HepG2 (cell line): ENCODE results near the gene FBXW8. TPM values are rescaled to one million over a fixed set of nuclear protein-coding genes. Genes with fewer than 3 reads are reported as not detected.

Source experiments
- ATRX ChIP-seq: sonication (generic); formaldehyde crosslinking; IDR thresholded peaks from 2 replicates; pipeline ENCODE4 v1.4.0; 2020; ENCODE audit warnings: missing genetic modification reagents, borderline replicate concordance
- BATF2 ChIP-seq: sonication (generic); formaldehyde crosslinking; IDR thresholded peaks from 2 replicates; pipeline ENCODE4 v1.8.0; 2022; ENCODE audit warnings: mild to moderate bottlenecking, missing genetic modification reagents, moderate library complexity
- EEA1 ChIP-seq: sonication (generic); formaldehyde crosslinking; IDR thresholded peaks from 2 replicates; pipeline ENCODE4 v1.5.1; 2020; ENCODE audit warnings: mild to moderate bottlenecking, missing genetic modification reagents, borderline replicate concordance
- ETV5 ChIP-seq: IDR thresholded peaks from 2 replicates; pipeline ENCODE4 v1.6.1; 2018; ENCODE audit warnings: missing biosample characterization, missing genetic modification reagents, inconsistent platforms, borderline replicate concordance
- FOXC1 ChIP-seq: sonication (generic); formaldehyde crosslinking; IDR thresholded peaks from 2 replicates; pipeline ENCODE4 v1.8.0; 2022; ENCODE audit warnings: mild to moderate bottlenecking, missing genetic modification reagents, borderline replicate concordance
- GZF1 ChIP-seq: sonication (generic); formaldehyde crosslinking; IDR thresholded peaks from 2 replicates; pipeline ENCODE4 v1.5.1; 2020; ENCODE audit warnings: mild to moderate bottlenecking, missing genetic modification reagents
- HMG20B ChIP-seq: conservative IDR thresholded peaks from 2 replicates; pipeline ENCODE4 v1.6.1; 2016; ENCODE audit warnings: missing genetic modification reagents, missing compliant biosample characterization
- HNF4G ChIP-seq, 2 experiments: sonication (generic) in 1 of 2; formaldehyde crosslinking in 1 of 2; IDR thresholded peaks; 2 replicates each; pipeline versions ENCODE4 v1.4.0 to v1.6.1; 2011 to 2020; ENCODE audit warnings: borderline replicate concordance in 2 of 2, low read depth in 2 of 2, mild to moderate bottlenecking in 2 of 2, low read length in 1 of 2, missing genetic modification reagents in 1 of 2, moderate library complexity in 1 of 2
- ISL2 ChIP-seq: sonication (generic); formaldehyde crosslinking; IDR thresholded peaks from 2 replicates; pipeline ENCODE4 v1.5.0; 2020; ENCODE audit warnings: missing genetic modification reagents
- MEIS2 ChIP-seq: sonication (generic); formaldehyde crosslinking; IDR thresholded peaks from 2 replicates; pipeline ENCODE4 v1.9.0; 2021; ENCODE audit warnings: mild to moderate bottlenecking, missing genetic modification reagents
- NFAT5 ChIP-seq: sonication (generic); formaldehyde crosslinking; IDR thresholded peaks from 2 replicates; pipeline ENCODE4 v1.4.0; 2020; ENCODE audit warnings: missing genetic modification reagents
- ONECUT2 ChIP-seq: sonication (generic); formaldehyde crosslinking; IDR thresholded peaks from 2 replicates; pipeline ENCODE4 v1.4.0; 2020; ENCODE audit warnings: missing genetic modification reagents
- PRMT3 ChIP-seq: sonication (generic); formaldehyde crosslinking; IDR thresholded peaks from 2 replicates; pipeline ENCODE4 v1.8.1; 2022; ENCODE audit warnings: low read depth, mild to moderate bottlenecking, moderate library complexity, missing genetic modification reagents, borderline replicate concordance
- RAD51 ChIP-seq: fragments of 450-650 bp; IDR thresholded peaks from 2 replicates; pipeline ENCODE4 v1.6.1; 2016; ENCODE audit warnings: borderline replicate concordance
- RARG ChIP-seq: sonication (generic); formaldehyde crosslinking; IDR thresholded peaks from 2 replicates; pipeline ENCODE4 v1.4.0; 2020; ENCODE audit warnings: low read depth, mild to moderate bottlenecking, missing genetic modification reagents
- RXRB ChIP-seq: IDR thresholded peaks from 2 replicates; pipeline ENCODE4 v1.6.1; 2016; ENCODE audit warnings: borderline replicate concordance, missing genetic modification reagents, missing compliant biosample characterization
- SAP130 ChIP-seq: IDR thresholded peaks from 2 replicates; pipeline ENCODE4 v1.6.1; 2016; ENCODE audit warnings: low read depth
- SIX1 ChIP-seq: sonication (generic); formaldehyde crosslinking; IDR thresholded peaks from 2 replicates; pipeline ENCODE4 v1.4.0; 2020; ENCODE audit warnings: missing genetic modification reagents, borderline replicate concordance
- XBP1 ChIP-seq: sonication (generic); formaldehyde crosslinking; IDR thresholded peaks from 2 replicates; pipeline ENCODE4 v1.5.0; 2020; ENCODE audit warnings: missing genetic modification reagents
- YEATS4 ChIP-seq: sonication (generic); formaldehyde crosslinking; IDR thresholded peaks from 2 replicates; pipeline ENCODE4 v1.4.0; 2020; ENCODE audit warnings: missing genetic modification reagents, borderline replicate concordance
- ZFAT ChIP-seq: sonication (generic); formaldehyde crosslinking; conservative IDR thresholded peaks from 2 replicates; pipeline ENCODE4 v1.8.1; 2023; ENCODE audit warnings: missing genetic modification reagents, inconsistent platforms
- ZNF160 ChIP-seq: sonication (generic); formaldehyde crosslinking; IDR thresholded peaks from 2 replicates; pipeline ENCODE4 v1.8.0; 2022; ENCODE audit warnings: mild to moderate bottlenecking, inconsistent platforms, missing genetic modification reagents
- ZNF383 ChIP-seq: sonication (generic); formaldehyde crosslinking; IDR thresholded peaks from 2 replicates; pipeline ENCODE4 v1.4.0; 2020; ENCODE audit warnings: missing genetic modification reagents, mild to moderate bottlenecking, borderline replicate concordance
- ZNF615 ChIP-seq: sonication (generic); formaldehyde crosslinking; IDR thresholded peaks from 2 replicates; pipeline ENCODE4 v1.5.0; 2020; ENCODE audit warnings: mild to moderate bottlenecking, missing genetic modification reagents, borderline replicate concordance
- ZZZ3 ChIP-seq: sonication (generic); formaldehyde crosslinking; IDR thresholded peaks from 2 replicates; pipeline ENCODE4 v1.4.0; 2020; ENCODE audit warnings: missing genetic modification reagents, mild to moderate bottlenecking, borderline replicate concordance
- polyA plus RNA-seq, 8 experiments: library from polyadenylated mRNA; depleted of rRNA in 3 of 8; stranded (reverse) in 7 of 8; unstranded in 1 of 8; fragments of >200 nt; fragmentation: Illumina TruSeq in 4 of 8; extraction: Trizol in 4 of 8; gene quantifications; 2 replicates each; pipeline versions ENCODE4 v1.2.1 to v1.2.3, GENCODE V29; 2011 to 2016; ENCODE audit warnings: low read depth in 4 of 8, missing spikeins in 1 of 8, mixed read lengths in 1 of 8; ENCODE audit not compliant: insufficient read depth in 1 of 8
- total RNA-seq, 5 experiments: library from RNA; depleted of rRNA; stranded (reverse); fragments of >200 nt; fragmentation: Illumina TruSeq; extraction: Trizol; gene quantifications; 2 replicates each; pipeline ENCODE4 v1.2.3, GENCODE V29; 2016; ENCODE audit warnings: low read depth in 1 of 5

The FBXW8 gene
- total and polyA plus RNA-seq, 2 of the 13 experiments (the other 11 are each of a cell fraction or from before 2014, with no cell fraction given): 5.1 to 5.9 TPM

DNA sequence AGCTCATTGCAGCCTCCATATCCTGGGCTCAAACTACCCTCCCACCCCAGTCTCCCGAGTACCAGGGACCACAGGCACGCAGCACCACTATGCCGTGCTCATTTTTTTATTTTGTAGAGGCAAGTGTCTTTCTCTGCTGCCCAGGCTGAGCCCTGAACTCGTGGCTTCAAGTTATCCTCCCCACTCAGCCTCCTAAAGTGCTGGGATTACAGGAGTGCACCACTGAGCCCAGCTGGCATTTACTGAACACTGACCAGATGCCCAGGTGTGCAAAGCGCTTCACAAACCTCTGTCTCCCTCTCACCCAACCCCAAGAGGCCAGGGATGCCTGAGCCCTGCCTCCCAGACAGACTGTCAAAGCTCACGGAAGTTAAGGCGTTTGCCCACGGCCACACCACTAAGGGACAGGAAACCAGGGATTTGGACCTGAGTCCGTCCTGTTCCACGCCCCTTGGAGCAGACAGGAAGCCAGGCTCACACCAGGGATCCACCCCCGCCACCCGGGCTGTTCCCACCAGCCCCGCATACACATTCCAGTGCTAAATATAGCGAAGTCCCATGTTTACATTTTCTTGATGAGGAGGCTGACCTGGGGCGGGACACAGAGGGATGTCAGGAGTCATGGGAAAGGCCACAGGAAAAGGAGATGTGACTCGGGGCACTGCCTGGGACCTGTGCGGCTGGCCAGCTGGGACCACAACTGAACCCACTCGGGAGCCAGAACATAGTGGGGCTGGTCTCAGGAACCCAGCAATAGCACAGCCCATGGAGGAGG lies 137.2 kb downstream of the FBXW8 start (continued):
- TF ChIP-seq NFAT5 (CRISPR knock-in tag): 0 out of 2 replicates have a peak, but pooled peaks have one; percentile 16
- no peak for TF ChIP-seq ONECUT2 (CRISPR knock-in tag)
- no peak for TF ChIP-seq ZNF615
- no peak for TF ChIP-seq RARG (CRISPR knock-in tag)
- TF ChIP-seq RXRB (CRISPR knock-in tag): peak; percentile 94
- TF ChIP-seq HNF4G (IDR thresholded peaks at IDR 0.05; ENCODE audit: borderline replicate concordance, low read depth, low read length): no peak
- no peak for TF ChIP-seq HNF4G (CRISPR knock-in tag; IDR thresholded peaks at IDR 0.05; ENCODE audit: borderline replicate concordance, low read depth)
- peak; percentile 96 for TF ChIP-seq ETV5 (CRISPR knock-in tag)
- no peak for TF ChIP-seq EEA1 (CRISPR knock-in tag)
- TF ChIP-seq SIX1 (CRISPR knock-in tag): no peak
- no peak for TF ChIP-seq BATF2 (CRISPR knock-in tag)
- no peak for TF ChIP-seq ZNF160 (CRISPR knock-in tag)
- TF ChIP-seq XBP1 (CRISPR knock-in tag): no peak
- no peak for TF ChIP-seq ZZZ3 (CRISPR knock-in tag)
- no peak for TF ChIP-seq PRMT3 (CRISPR knock-in tag)
- no peak for TF ChIP-seq ZFAT
- no peak; the same call in 1 of the 2 replicates for TF ChIP-seq MEIS2 (CRISPR knock-in tag)
- no peak for TF ChIP-seq FOXC1
- 0 out of 2 replicates have a peak, but pooled peaks have one; percentile 54 for TF ChIP-seq ZNF383 (CRISPR knock-in tag)
- peak; percentile 62 for TF ChIP-seq ISL2 (CRISPR knock-in tag)
- TF ChIP-seq SAP130 (CRISPR knock-in tag): peak; percentile 90
- no peak for TF ChIP-seq RAD51
- no peak for TF ChIP-seq ATRX (CRISPR knock-in tag)
- peak; percentile 72; the same call in 1 of the 2 replicates for TF ChIP-seq YEATS4 (CRISPR knock-in tag)
- TF ChIP-seq HMG20B (CRISPR knock-in tag): peak; percentile 70; the same call in 1 of the 2 replicates
- TF ChIP-seq GZF1: no peak
